ENCODE results near the gene CERCAM.
"Not testable (repeated sequence)": the region's sequence is repeated elsewhere in the genome, so short reads cannot be mapped to it uniquely, and the experiment has no call there.

The CERCAM gene

DNA sequence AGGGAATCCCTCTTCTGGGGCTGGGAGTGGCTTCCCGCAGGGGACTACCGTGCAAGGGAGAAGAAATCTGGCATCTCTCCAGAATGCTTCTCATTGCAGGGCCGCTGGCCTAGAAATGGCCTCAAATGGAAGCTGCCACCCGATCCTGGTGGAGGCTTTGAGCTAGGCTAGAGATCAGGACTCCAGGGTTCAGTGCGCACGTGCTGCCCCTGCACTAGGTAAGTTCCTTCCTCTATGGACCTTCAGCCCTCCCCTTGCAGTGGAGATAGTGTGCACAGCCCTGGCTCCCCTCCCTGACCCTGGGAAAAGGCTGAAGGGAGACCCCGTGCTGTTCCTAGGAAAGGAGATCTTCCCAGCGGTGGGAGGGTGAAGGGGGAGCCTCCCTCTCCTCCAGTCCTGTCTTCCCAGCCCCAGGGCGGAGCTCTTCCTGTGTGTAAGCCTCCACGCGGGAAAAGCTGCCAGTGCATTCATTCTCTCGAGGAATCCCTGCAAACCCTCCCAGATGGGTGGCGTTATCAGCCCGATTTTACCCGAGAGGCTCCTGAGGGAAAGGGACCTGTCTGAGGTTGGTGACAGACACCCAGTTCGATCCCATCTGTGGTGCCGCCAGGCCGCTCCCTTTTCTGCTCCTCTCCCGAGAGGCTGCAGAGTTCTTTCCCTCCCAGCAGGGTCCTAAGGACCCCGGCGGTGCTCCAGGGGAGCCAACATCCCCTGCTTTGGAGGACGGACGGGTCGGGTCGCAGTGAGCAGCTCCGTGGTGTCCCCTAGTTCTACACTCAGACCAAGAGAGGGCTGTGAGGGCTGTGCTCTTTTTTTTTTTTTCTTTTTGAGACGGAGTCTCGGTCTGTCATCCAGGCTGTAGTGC, 1.4 kb upstream of the CERCAM start:
- no peak for DNase-seq

DNA sequence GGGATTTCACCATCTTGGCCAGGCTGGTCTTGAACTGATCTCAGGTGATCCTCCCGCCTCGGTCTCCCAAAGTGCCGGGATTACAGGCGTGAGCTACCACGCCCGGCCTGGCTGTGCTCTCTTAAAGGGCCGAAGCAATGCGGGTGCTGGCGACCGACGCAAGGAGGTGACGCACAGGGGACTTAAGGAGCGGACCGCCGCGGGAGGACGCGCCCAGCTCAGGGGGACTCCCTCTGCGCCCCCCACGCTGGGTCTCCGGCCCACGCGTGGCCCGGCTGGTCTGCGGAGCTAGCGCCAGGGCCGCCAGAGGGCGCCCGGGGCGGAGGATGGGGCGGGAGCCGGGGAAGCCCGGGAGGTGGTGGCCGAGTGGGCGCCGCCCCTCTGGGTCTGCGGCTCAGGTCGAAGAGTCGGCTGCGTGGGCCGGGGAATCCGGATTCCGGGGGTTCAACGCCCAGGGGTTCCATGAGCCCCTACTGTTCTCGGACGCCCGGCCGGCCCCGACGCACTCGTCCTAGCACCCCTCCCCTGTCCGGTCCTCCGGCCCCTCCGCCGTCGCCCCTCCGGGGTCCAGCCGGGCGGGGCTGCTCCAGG, 502 bp upstream of the CERCAM start:
- peak in 1 of 2 donors; percentile 59 for DNase-seq

DNA sequence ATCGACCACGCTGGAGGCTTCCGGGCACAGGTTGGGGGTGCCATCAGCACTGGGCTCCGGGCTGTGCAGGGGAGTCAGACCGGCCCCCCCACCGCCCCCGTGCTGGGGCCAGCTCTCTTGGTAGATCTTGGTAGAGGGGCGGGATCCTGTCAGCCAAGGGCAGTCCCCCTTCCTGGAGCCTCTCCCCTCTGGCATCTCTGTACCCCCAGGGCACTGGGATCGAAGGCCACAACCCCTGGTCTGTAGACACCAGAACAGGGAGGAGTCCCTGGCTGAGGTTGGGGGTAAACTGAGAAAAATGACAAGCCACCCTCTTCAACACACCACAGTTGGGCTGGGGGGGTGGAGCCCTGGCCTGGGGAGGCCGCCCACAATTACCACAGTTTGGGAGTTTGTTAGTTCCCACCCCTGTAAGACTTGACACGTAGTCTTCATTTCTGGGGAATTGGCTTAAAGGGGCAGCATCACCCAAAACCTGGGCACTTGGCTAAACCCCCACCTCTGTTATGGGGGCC, 882 bp downstream of the CERCAM start:
- no peak for DNase-seq

DNA sequence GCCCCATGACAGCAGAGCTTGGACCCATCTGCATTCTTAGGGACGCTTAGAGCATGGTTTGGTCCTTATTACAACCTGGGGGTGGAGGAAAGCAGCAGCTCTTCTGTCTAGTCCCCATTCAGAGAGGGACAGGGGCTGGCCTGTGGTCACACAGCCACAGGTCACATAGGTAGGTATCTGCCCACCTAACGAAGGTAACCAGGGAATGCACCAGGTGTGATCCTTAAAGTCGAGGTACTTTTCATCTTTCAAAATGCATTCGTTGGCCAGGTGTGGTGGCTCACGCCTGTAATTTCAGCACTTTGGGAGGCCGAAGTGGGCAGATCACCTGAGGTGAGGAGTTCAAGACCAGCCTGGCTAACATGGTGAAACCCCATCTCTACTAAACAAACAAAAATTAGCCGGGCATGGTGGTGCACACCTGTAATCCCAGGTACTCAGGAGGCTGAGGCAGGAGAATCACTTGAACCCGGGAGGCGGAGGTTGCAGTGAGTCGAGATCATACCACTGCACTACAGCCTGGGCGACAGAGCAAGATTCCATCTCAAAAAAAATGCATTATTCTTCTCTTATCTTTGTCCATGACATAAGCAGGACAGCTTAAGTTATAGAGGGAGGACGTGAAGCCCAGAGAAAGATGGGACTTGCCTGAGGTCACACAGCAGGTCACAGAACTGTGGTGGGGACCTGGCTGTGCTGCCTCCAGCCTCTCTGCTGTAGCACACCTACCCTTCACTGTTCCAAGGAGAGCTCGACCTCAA, 1.5 kb downstream of the CERCAM start:
- not testable (repeated sequence) for DNase-seq

DNA sequence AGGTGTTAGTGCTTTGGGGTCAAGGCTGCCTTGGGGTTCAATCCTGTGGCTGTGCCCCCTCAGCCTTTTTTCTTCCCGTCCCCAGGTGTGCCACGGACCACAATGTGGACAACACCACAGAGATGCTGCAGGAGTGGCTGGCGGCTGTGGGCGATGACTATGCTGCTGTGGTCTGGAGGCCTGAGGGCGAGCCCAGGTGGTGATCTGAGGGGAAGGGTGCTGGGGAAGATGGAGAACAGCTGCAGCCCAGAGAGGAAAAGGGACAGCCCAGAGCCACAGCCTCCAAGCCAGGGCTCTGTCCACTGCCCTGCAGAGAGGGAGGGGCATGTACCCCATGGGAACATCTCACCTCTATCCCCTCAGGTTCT, 2.1 kb downstream of the CERCAM start:
- no peak for DNase-seq

DNA sequence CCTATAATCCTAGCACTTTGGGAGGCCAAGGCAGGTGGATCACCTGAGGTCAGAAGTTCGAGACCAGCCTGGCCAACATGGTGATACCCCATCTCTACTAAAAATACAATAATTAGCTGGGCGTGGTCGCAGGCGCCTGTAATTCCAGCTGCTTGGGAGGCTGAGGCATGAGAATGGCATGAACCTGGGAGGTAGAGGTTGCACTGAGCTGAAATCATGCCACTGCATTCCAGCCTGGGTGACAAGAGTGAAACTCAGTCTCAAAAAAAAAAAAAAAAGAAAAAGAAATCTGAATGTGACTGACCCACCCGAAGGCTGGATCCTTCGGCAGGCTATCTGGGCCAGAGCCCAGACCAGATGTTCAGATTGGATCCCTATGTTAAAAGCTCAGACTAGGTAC, 2.7 kb downstream of the CERCAM start:
- not testable (repeated sequence) for DNase-seq

DNA sequence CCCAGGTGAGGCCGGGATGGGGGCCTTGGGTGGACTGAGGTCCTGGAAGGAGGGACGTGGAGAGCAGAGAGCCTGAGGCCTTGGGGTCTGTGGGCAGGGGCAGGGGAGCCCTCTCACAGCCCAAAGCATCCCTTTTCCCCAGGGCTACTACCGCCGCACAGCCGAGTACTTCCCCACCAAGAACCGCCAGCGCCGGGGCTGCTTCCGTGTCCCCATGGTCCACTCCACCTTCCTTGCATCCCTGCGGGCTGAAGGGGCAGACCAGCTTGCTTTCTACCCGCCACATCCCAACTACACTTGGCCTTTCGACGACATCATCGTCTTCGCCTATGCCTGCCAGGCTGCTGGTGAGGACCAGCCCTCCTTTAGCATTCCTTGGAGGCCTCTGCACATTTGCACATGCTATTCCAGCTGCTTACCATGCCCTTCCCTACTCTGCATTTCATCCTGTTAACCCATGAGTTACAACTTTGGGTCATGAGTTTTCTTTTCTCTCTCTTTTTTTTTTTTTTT, 3.7 kb downstream of the CERCAM start:
- no peak for DNase-seq

DNA sequence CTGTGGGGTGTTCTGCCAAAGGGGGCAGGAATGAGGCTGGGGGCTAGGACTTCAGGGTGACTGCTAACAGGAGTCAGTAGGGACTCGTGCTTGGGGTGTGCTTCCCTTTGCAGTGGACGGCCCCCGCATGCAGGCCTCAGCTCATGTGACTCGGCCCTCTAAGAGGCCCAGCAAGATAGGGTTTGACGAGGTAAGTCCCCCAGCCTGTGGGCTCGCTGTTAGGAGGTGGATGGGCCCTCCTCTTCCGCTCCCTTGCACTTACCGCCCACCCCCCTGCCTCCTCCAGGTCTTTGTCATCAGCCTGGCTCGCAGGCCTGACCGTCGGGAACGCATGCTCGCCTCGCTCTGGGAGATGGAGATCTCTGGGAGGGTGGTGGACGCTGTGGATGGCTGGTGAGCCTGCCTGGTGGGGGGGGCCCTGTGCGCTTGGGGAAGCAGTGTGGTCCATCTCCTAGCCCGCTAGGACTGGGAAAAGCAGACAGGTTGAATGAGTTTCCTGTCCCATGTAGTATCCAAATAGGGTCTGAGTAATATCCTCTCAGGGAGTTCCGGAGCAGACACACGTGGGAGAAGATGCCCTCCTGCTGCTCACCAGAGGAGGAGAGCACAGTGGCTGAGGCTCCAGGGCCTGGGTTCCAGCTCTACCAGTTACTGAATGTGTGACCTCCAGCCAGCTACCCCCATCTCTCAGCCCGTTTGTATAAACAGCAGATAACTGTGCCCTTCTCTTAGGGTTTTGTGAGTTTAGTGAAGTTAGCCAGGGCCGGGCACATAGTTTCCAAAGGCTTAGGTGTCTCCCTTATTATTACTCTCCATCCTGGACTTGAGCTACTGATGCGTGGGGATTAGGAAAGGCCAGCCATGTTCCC, 8.2 kb downstream of the CERCAM start:
- DNase-seq = no peak

DNA sequence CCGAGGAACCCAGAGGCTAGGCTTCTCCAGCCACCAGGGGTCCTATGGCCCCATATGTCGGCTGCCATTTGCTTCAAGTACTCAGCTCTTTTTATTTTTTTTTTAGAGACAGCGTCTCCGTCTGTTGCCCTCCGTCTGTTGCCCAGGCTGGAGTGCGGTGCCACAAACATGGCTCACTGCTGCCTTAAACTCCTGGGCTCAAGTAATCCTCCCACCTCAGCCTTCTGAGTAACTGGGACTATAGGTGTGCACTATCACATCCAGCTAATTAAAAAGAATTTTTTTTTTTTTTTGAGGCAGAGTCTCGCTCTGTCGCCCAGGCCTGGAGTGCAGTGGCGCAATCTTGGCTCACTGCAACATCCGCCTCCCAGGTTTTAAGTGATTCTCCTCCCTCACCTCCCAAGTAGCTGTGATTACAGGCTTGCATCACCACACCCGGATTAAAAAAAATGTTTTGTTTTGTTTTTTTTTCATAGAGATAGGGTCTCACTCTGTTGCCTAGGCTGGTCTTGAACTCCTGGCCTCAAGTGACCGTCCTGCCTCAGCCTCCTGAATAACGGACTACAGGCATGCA, 8.9 kb downstream of the CERCAM start:
- DNase-seq = no peak

DNA sequence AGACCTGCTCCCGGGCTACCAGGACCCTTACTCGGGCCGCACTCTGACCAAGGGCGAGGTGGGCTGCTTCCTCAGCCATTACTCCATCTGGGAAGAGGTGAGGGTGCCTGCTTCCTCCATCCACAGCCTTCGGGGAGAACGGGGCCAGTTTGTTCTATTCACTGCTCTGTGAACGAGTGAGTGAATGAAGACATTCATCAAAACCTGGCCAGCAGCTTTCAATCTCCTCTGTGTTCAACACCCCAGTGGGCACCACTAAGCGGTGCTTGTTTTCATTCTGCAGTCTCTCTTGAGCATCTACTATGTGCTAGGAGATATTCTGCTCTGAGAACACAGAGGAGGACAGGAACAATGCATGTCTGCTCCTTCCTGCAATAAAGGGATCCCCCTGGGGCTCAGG, 10.6 kb downstream of the CERCAM start:
- DNase-seq = no peak

DNA sequence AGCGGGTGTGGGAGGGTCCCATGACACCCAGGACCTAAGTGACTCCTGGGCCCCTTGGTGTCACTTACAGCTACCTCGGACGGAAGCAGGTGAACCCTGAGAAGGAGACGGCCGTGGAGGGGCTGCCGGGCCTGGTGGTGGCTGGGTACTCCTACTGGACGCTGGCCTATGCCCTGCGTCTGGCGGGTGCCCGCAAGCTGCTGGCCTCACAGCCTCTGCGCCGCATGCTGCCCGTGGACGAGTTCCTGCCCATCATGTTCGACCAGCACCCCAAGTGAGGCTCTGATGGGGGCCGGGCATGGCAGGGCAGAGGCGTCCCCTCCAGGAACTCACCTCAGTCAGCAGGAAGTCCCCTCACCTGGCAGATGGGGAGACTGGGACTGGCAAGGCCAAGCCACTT, 13.7 kb downstream of the CERCAM start:
- DNase-seq = no peak

DNA sequence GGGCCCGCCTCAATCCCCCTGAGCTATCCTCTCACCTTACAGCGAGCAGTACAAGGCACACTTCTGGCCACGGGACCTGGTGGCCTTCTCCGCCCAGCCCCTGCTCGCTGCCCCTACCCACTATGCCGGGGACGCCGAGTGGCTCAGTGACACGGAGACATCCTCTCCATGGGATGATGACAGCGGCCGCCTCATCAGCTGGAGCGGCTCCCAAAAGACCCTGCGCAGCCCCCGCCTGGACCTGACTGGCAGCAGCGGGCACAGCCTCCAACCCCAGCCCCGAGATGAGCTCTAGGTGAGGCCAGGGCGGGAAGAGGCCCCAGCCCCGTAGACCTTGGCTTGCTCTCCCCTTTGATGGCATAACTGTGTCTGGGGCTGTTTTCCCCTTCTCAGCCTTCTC, 15.0 kb downstream of the CERCAM start:
- DNase-seq = no peak

DNA sequence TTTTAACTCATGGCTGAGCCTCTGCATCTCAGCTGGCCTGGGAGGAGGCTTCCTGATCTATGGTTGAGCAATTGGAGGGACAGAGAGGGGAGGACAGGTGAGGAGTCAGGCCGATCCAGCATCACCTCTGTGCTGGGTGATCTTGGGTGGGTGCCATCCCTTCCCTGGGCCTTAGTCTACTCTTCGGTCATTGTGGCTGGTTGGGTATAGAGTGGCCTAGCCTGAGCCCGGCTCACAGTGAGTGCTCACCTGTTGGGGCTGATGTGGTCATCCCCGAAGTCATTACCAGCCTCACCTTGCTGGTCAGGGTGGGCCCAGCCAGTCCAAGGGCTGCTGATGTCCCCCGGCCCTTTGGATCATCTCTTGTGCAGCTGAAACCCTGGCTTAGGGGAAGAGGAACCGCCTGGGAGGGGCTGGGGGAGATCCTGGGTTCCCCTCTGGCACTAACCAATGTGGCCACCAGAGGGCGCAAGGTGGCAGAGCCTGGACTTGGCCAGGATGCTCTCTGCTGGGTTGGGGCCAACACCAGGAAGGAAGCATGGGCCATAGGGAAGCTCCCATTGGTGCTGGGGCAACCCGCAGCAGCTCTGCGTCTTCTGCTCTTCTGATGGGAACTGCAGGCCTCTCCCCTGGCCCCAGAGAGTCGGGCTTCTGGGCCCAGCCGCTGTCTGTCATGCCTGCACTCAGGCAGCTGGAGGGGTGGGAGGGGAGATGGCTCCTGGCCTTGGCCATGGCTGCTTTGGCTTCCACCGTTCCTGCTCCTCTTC, 17.9 kb downstream of the CERCAM start:
- peak; percentile 11 to 73 for DNase-seq

DNA sequence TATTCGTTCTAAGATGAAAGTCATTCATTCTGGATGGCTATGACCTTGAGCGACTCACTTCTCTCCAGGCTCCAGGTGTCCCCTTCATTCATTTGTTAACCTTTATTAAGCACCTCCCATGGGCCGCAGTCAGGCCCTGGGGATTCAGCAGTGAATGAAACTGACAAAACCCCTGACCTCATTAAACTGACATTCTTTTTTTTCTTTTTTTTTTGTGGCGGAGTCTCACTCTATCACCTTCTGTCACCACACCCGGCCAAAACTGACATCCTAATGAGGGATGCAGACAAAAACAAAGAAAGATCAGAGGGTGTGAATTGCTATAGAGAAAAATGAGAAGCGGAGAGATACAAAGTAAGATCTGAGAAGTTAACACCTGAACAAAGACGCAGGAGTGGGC, 18.6 kb downstream of the CERCAM start:
- DNase-seq = no peak

DNA sequence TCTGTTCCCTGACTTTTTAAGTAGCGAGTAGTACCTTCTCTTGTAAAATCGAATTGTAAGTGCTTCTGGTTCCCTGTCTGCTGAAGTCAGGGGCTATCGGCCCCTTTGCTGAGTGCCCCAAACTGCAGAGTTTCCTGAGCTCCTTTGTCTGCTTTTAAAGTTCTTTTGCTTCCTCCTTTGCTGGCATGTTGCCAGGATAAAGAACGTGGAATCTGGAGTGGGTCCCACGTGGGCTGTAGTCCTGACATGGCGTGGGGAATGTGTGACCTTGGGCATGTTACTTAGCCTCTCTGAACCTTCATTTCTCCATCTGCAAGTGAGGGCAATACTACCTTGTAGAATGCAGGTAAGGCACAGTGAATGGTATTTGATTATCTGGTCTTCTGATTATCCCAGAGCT, 21.5 kb downstream of the CERCAM start:
- DNase-seq = no peak

DNA sequence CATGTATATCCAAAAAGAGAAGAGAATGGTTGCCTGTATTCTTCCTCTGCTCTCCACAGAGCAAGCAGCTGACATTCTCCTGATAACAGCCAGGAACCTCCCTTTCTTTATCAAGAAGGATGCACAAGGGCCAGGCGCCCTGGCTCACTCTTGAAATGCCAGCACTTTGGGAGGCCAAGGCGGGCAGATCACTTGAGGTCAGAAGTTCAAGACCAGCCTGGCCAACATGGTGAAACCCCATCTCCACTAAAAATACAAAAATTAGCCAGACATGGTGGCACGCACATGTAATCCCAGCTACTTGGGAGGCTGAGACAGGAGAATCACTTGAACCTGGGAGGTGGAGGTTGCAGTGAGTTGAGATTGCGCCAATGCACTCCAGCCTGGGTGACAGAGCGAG, 25.8 kb downstream of the CERCAM start:
- DNase-seq = not testable (repeated sequence)

DNA sequence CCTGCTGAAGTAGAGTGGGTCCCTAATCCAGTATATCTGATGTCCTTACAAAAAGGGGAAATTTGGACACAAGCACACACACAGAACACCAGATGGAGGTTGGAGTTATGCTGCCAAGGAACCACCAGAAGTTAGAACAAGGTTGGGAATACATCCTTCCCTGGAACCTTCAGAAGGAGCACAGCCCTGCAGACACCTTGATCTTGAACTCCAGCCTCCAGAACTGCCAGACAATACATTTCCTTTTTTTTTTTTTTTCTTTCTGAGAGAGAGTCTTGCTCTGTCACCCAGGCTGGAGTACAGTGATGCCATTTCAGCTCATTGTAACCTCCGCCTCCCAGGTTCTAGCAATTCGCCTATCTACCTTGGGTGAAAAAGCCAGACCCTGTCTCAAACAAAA, 28.1 kb downstream of the CERCAM start:
- no peak for DNase-seq

DNA sequence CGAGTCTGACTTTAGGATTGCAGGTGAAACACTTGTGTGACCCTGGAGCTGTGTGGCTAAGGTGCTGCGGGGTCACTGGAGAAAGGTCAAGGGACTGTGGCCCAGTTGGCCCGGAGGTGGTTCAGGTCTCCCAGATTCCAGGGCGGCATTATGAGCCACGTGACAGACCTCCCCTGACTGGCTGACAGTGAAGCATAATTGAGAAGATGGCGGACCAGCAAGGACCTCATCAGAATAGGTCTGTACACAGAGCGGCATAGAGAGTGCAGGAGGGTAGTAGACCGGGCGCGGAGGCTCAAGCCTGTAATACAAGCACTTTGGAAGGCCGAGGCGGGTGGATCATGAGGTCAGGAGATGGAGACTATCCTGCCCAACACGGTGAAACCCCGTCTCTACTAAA, 34.3 kb downstream of the CERCAM start:
- DNase-seq = no peak

DNA sequence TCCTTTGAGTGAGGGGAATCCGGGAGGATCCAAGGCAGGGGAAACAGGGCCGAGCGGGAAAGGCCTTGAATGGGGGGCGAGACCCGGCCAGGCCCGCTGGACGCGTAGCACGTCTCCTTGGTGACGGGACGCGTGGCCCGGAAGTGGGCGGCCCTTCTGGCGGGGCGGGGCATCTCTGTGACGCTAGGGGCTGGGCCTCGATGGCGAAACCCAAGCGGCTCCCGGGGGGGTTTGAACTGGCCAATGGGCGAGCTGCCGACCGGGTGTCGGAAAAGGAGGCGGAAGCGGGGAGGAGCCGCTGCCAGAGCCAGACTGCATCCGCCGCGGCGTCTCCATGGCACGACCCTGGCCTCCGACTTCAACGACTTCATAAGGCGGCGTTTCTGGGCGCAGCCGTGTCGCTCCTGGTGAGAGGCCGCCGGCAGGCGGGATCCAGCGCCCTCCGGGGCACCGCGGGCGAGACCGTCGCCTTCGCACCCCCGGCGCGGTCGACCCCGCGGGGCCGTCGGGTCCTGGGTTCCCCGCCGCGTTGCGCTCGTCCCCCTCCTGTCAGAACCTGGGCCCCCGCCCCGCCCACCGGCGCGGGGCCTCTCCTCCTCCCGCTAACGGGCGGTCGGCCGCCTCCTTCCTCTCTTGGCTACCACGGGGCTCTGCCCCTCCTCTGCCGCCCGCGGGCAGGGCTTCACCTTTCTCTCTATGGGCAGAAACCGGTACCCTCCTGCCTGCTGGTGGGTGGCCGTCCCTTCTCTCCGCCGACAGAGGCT, 35.4 kb downstream of the CERCAM start, which contains the start of gene ODF2:
TSS of gene ODF2 (plus strand) at position 158 of the 764 bp plus-strand sequence. CDS start at position 244, 86 bp downstream.
- DNase-seq = peak; percentile 93 to 97

DNA sequence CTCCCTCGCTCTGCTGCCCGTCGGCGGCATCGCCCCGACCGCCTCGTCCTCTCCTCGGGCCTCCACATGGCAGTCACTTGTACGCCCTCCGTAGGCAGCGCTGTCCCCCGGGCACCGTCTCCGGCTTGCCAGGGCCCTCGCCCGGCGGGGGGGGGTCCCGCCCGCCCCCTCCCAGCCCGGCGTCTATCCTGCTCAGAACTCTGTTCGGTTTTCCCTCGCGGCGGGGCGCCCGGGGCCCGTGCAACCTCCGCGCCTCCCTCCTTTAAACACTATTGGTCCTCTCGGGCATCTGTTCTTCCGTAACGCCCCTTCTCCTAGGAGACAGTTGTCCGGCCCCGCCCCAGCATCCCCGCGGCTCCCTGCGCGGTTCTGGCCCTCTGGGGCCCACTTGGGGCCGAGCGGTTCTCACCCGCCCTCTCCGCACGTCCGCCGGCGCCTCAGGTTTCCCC, 36.0 kb downstream of the CERCAM start:
- DNase-seq = peak; percentile 53 to 54

All from hippocampal formation (tissue), 2 donors.